Cortex of kidney (tissue), 1 donor: ENCODE data around the gene KLF6.
"Not testable (repeated sequence)": the region's sequence is repeated elsewhere in the genome, so short reads cannot be mapped to it uniquely, and the experiment has no call there.

Source experiments
- DNase-seq: peaks from one replicate; lab custom pipeline; 2025; lab: John Stamatoyannopoulos, UW

Gene KLF6

GRCh38 chr10:3756360-3756740, 28.7 kb downstream of the KLF6 start:
- no peak for DNase-seq

GRCh38 chr10:3755440-3756359, 29.3 kb downstream of the KLF6 start:
- no peak for DNase-seq

GRCh38 chr10:3754727-3755439, 30.1 kb downstream of the KLF6 start:
- DNase-seq: no peak

GRCh38 chr10:3750854-3751253, 34.2 kb downstream of the KLF6 start:
- no peak for DNase-seq

- no peak for DNase-seq
These were observed 34.8 kb downstream of the KLF6 start for GRCh38 chr10:3750006-3750816.

- DNase-seq: no peak
These were observed 35.4 kb downstream of the KLF6 start for GRCh38 chr10:3749600-3749999.

GRCh38 chr10:3749011-3749410, 36.0 kb downstream of the KLF6 start:
- no peak for DNase-seq

- DNase-seq: no peak
These were observed 36.5 kb downstream of the KLF6 start for GRCh38 chr10:3748484-3748883.

GRCh38 chr10:3747984-3748383, 37.0 kb downstream of the KLF6 start:
- DNase-seq: no peak

GRCh38 chr10:3747248-3747960, 37.6 kb downstream of the KLF6 start:
- no peak for DNase-seq

- DNase-seq: no peak
These were observed 38.4 kb downstream of the KLF6 start for GRCh38 chr10:3746634-3747033.

- DNase-seq: no peak
These were observed 39.5 kb downstream of the KLF6 start for GRCh38 chr10:3745521-3745920.

- DNase-seq: no peak
These were observed 43.1 kb downstream of the KLF6 start for GRCh38 chr10:3741688-3742461.

- no peak for DNase-seq
These were observed 44.7 kb downstream of the KLF6 start for GRCh38 chr10:3740157-3740871.

- no peak for DNase-seq
These were observed 46.1 kb downstream of the KLF6 start for GRCh38 chr10:3738855-3739350.

GRCh38 chr10:3737864-3738263, 47.1 kb downstream of the KLF6 start:
- DNase-seq: no peak

GRCh38 chr10:3735175-3735574, 49.8 kb downstream of the KLF6 start:
- no peak for DNase-seq

- DNase-seq: no peak
These were observed 50.9 kb downstream of the KLF6 start for GRCh38 chr10:3734111-3734510.

GRCh38 chr10:3732183-3732582, 52.8 kb downstream of the KLF6 start:
- not testable (repeated sequence) for DNase-seq

GRCh38 chr10:3729397-3729976, 55.5 kb downstream of the KLF6 start:
- DNase-seq: no peak
